Nephron (organoid): Measurements from ENCODE around the gene B3GNT7.

ENCODE experiments used
- H3K27ac Mint-ChIP-seq, 3 experiments: 2 replicates each; pipeline ENCODE4 v1.8.0; 2020; ENCODE audit warnings: mixed read lengths in 3 of 3, mild to moderate bottlenecking in 2 of 3, moderate library complexity in 1 of 3
- H3K27me3 Mint-ChIP-seq: 2 replicates; pipeline ENCODE4 v1.8.0; 2021; ENCODE audit warnings: low read depth, mild to moderate bottlenecking, moderate library complexity, mixed read lengths
- H3K36me3 Mint-ChIP-seq: 2 replicates; pipeline ENCODE4 v1.8.0; 2020; ENCODE audit warnings: low read depth, mixed read lengths
- H3K4me1 Mint-ChIP-seq: 2 replicates; pipeline ENCODE4 v1.8.0; 2020; ENCODE audit warnings: mixed read lengths
- H3K4me3 Mint-ChIP-seq, 3 experiments: 2 replicates each; pipeline ENCODE4 v1.8.0; 2020; ENCODE audit warnings: mild to moderate bottlenecking in 3 of 3, mixed read lengths in 3 of 3, moderate library complexity in 2 of 3
- H3K9me3 Mint-ChIP-seq: 2 replicates; pipeline ENCODE4 v1.8.0; 2020; ENCODE audit warnings: mixed read lengths
- TF ChIP-seq, protein P1 (sequence below), 3 experiments: fragments of 200-600 bp; sonication (generic); IDR thresholded peaks; one replicate each; pipeline ENCODE4 v1.5.0; 2021; ENCODE audit warnings: antibody characterized with exemption in 3 of 3; ENCODE audit not compliant: unreplicated experiment in 3 of 3

The B3GNT7 gene

DNA sequence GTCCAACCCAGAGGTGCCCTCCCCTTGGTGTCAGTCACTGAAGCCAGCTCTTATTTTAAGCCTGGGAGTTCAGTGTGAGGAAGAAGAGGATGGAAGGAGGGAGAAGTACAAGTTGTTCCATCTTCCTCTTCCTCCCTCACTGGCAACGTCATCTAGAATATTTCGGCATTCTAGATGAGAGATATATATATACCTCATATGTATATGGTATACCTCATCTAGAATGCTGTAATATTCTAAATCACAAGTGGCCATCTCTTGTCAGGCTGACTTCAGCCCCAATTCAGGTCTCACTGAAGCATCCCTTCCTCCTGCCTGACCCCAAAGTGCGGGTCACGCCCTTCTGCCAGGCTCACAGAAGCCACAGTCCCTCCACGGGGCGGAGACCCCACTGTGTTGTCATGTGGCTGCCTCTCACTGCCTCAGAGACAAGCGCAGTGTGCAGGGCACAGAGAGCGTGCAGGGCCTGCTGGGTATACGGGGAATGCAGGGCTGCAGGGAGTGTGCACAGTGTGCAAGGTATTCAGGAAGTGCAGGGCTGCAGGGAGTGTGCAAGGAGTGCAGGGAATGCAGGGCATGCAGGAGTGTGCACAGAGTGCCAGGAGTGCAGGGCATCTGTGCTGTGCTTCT lies 32.8 kb upstream of the B3GNT7 start:
- TF ChIP-seq, protein P1, sequence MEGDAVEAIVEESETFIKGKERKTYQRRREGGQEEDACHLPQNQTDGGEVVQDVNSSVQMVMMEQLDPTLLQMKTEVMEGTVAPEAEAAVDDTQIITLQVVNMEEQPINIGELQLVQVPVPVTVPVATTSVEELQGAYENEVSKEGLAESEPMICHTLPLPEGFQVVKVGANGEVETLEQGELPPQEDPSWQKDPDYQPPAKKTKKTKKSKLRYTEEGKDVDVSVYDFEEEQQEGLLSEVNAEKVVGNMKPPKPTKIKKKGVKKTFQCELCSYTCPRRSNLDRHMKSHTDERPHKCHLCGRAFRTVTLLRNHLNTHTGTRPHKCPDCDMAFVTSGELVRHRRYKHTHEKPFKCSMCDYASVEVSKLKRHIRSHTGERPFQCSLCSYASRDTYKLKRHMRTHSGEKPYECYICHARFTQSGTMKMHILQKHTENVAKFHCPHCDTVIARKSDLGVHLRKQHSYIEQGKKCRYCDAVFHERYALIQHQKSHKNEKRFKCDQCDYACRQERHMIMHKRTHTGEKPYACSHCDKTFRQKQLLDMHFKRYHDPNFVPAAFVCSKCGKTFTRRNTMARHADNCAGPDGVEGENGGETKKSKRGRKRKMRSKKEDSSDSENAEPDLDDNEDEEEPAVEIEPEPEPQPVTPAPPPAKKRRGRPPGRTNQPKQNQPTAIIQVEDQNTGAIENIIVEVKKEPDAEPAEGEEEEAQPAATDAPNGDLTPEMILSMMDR (IDR thresholded peaks at IDR 0.05; ENCODE audit: unreplicated experiment in 3 of 3): no peak

DNA sequence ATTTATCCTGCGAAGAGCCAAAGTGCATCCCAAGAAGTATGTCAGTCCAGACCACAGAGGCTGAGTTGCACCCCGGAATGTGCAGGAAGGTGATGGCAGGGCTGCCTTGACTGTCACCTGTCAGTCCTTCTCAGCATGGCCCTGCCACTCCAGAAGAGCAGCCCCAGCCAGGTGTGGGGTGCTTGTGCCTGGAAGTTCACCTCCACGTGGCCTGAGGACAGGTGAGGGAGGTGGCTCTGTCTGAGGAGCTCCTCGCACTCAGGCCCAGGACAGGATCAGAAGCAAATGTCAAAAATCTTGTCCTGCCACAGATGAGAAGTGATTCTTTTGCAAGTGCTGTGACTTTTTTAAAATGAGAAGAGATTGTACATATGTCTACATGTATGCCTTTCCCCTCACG lies 31.4 kb upstream of the B3GNT7 start:
- H3K9me3 Mint-ChIP-seq: no peaks in the 10 kb centered on the region
- TF ChIP-seq, protein P1 (IDR thresholded peaks at IDR 0.05; ENCODE audit: unreplicated experiment in 3 of 3): no peak

More for the DNA sequence above, 32.8 kb upstream of the B3GNT7 start:
- Mint-ChIP-seq H3K27ac (no peak overlapping the region), H3K27me3 (peaks cover 3% of the 10 kb centered on the region), H3K4me3 (no peak overlapping the region), H3K36me3 (peaks cover 25% of the 10 kb centered on the region), H3K4me1 (no peaks in the 10 kb centered on the region), H3K9me3 (no peaks in the 10 kb centered on the region)

DNA sequence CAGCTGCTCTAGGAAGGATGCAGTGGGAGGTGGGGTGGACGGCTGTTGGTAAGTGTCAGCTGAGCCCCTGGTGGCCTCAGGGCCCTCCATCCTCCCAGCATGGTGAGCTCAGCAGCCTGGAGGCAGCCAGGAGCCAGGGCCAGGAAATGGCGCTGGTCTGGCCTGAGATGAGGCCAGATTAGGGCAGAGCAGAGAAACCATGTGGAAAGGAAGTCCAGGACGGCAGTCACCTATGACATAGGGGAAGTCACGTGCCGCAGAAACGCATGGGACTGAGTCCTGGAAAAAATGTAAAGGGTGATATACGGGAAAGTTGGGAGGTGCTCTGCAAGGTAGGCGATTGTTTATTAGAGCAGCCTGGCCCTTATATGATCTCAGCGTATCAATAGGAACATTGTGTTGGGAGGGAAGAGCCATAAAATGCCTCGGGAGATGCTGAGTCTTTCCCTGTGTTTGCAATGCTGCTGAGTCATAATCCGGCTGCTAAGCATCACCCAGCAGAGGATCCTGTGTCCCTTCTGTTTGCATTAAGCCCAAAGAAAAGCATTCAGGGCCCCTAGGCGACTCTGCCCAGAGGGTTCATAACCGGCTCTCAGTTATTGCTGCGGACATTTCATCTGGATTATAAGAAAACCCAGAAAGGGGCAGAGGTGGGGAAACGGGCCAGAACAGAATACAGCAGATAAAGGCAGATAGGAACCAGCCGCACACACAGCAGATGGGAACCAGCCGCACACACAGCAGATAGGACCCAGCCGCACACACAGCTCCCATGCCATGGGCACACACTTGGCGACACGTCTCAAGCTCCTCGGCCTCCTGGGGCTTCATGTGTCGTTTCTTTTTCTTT lies 30.3 kb upstream of the B3GNT7 start:
- Mint-ChIP-seq H3K4me1 (no peaks in the 10 kb centered on the region), H3K27ac (peak overlapping the region; percentile 8 to 19 (median 10)), H3K9me3 (no peaks in the 10 kb centered on the region)

More for the DNA sequence above, 31.4 kb upstream of the B3GNT7 start:
- peaks cover 29% of the 10 kb centered on the region for H3K36me3 Mint-ChIP-seq
- H3K4me1 Mint-ChIP-seq: no peaks in the 10 kb centered on the region
- H3K27me3 Mint-ChIP-seq: peaks cover 3% of the 10 kb centered on the region
- no peak overlapping the region for H3K4me3 Mint-ChIP-seq
- H3K27ac Mint-ChIP-seq: no peak overlapping the region

DNA sequence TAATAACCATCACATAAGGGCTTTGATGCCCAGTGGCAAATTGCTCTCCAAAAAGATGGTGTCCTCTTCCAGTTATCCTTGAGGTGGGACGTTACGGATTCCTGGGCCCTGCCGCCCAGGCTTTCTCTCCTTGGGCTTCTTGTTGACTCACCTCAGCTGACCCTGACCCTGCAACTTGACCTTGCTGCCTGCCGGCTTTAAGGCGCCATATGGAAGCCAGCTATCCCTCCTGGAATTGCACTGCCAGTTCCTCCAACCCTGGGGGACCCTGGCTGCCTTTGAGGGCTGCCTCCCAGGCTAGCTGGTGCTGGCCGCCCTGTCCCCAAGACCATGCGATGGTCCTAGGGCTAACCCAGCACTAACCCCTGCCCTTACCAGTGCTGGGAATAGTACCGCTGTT lies 28.3 kb upstream of the B3GNT7 start:
- Mint-ChIP-seq H3K36me3 (peaks cover 17% of the 10 kb centered on the region), H3K4me1 (no peaks in the 10 kb centered on the region), H3K27ac (no peak overlapping the region), H3K9me3 (no peaks in the 10 kb centered on the region), H3K4me3 (no peak overlapping the region), H3K27me3 (no peaks in the 10 kb centered on the region)
- TF ChIP-seq, protein P1 (IDR thresholded peaks at IDR 0.05; ENCODE audit: unreplicated experiment in 3 of 3): no peak

More for the DNA sequence above, 30.3 kb upstream of the B3GNT7 start:
- TF ChIP-seq, protein P1 (IDR thresholded peaks at IDR 0.05; ENCODE audit: unreplicated experiment in 3 of 3): no peak
- peaks cover 3% of the 10 kb centered on the region for H3K27me3 Mint-ChIP-seq
- H3K4me3 Mint-ChIP-seq: no peak overlapping the region
- peaks cover 29% of the 10 kb centered on the region for H3K36me3 Mint-ChIP-seq

DNA sequence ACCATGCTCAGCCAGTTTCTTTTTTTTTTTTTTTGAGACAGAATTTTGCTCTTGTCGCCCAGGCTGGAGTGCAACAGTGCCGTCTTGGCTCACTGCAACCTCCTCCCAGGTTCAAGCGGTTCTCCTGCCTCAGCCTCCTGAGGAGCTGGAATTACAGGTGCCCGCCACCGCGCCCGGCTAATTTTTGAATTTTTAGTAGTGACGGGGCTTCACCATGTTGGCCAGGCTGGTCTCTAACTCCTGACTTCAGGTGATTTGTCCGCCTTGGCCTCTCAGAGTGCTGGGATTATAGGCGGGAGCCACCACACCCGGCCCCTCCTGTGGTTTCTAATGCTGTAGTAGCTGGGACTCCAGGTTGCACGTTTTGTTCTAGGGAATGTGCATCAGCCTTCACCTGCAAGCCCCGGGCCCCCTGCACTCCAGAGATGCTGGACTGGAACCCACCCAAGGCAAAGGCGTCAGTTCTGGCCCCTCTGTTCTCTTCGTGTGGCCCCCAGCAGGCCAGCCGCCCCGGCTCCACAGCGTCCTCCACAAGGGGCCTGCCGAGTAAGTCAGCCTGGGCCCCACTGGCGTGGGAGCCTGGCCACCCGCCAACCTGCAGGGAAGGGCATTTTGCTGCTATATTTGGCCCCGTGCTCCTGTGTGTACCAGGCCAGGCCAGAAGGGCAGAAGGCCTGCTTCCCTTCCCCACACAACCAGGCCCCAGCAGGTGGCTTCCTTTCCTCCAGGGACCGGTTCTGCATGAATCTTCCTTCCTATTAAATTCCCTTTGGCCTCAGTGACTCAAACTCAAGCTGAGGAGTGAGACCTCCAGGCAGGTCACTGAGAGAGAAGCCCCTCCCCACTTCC lies 25.7 kb upstream of the B3GNT7 start:
- TF ChIP-seq, protein P1 (IDR thresholded peaks at IDR 0.05; ENCODE audit: unreplicated experiment in 3 of 3): no peak
- Mint-ChIP-seq H3K9me3 (no peaks in the 10 kb centered on the region), H3K27me3 (peaks cover 2% of the 10 kb centered on the region), H3K4me1 (no peaks in the 10 kb centered on the region), H3K4me3 (no peak overlapping the region), H3K36me3 (peaks cover 13% of the 10 kb centered on the region), H3K27ac (no peak overlapping the region)
